Measurements from ENCODE around the gene SLC37A1. TPM values are rescaled to one million over a fixed set of nuclear protein-coding genes. Genes with fewer than 3 reads are reported as not detected.

SLC37A1 gene
- total and polyA plus RNA-seq, 10 donors = 6.9 to 31.4 (median 23.2) TPM

DNA sequence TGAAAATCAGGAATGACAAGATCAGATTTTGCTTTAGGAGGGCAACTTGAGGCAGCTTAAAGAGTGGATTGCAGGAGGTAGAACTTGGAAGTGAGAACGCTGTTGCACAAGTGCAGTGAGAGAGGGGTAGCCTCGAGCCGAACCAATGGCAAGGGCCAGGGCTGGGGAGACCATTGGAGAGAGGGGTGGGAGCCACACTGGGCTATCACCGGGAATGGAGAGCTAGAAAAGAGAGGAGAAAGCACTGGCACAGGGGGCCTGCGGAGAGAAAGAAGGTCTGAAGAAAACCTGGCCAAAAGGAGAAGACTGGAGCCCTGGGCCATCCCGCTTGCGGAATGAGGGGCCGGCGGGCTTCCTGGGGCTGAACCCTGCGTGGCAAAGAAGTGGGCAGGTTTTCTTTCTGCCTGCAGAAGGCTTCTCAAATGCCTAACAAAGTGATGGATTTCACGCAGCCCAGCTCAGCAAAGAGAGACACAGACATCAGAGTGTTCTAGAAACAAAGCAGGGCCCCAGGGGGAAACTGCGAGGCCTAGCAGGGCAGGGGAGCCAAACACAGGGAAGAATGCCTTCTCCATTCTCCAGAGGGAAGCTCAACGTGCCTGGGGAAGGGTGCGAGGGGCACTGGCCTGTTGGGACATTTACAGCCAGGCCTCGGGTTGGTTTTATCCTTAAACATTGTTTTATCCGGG, 1.2 kb upstream of the SLC37A1 start:
- intact Hi-C loops (cut with DNase I; ENCODE audit: low total_unique reads) = loop anchor here (10.0 kb wide), 1 partner anchor 48 kb away; no protein-coding TSS in a partner anchor
- DNase-seq = no peak

DNA sequence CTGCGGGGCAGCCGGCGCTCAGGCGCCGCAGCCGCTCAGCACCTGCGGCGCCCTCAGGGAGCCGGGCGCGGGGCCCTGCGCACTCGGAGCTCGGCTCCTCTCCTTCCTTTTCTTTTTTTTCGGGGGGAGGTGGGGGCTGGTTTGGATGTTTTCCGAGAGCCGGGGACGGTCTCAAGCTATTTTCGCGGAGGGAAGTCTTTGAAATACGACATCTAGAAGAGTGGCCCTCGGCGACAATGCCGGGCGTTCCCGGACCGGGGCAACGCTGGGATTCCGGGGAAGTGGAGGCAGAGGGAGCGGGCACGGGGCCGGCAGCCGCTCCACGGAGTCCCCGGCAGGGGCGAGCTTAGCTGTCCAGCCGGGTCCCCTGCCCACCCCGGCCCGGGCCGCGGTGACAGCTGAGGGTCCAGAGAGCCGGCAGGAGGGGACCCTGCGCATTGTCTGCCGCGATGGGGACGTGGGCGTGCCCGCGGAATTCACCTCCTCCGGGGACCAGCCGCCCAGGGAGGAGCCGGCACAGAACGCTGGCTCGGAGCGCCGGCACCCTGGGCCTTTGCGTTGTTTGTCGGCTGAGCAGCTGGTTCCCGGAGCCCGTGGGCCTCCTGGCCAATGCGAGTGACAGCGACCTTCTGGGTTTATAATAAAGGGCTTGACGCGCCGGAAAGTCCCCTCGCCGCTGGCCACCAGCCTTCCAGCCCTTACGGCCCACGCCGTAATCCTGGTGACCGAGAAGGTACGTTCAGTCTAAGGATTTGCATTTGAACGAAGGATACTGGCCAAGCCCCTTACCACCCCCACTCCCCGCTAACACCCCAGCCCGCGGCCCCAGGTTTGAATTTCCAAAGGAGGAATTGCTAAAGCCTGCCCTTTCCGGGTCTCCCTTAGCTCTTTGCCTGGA, 582 bp downstream of the SLC37A1 start:
- DNase-seq = peak; percentile 91
- Histone ChIP-seq H3K9me3 (no peaks in the 10 kb centered on the region), H3K36me3 (peaks cover 0 to 26% (median 16%) of the 10 kb centered on the region in 6 donors), H3K27ac (peak overlapping the region; percentile 69 to 91 (median 84)), H3K4me1 (peaks cover 17 to 56% (median 39%) of the 10 kb centered on the region in 6 donors), H3K4me3 (peak overlapping the region; percentile 77 to 96 (median 86)), H3K27me3 (replicated peaks in 1 of 7) (no peaks in the 10 kb centered on the region)
- WGBS, 5 donors = 1% methylated on average over 39 to 77 of the region's 77 CpGs
- intact Hi-C loops (cut with DNase I; ENCODE audit: low total_unique reads) = loop anchor here (10.0 kb wide), 1 partner anchor 49 kb away; no protein-coding TSS in a partner anchor
- TF ChIP-seq, protein P1, sequence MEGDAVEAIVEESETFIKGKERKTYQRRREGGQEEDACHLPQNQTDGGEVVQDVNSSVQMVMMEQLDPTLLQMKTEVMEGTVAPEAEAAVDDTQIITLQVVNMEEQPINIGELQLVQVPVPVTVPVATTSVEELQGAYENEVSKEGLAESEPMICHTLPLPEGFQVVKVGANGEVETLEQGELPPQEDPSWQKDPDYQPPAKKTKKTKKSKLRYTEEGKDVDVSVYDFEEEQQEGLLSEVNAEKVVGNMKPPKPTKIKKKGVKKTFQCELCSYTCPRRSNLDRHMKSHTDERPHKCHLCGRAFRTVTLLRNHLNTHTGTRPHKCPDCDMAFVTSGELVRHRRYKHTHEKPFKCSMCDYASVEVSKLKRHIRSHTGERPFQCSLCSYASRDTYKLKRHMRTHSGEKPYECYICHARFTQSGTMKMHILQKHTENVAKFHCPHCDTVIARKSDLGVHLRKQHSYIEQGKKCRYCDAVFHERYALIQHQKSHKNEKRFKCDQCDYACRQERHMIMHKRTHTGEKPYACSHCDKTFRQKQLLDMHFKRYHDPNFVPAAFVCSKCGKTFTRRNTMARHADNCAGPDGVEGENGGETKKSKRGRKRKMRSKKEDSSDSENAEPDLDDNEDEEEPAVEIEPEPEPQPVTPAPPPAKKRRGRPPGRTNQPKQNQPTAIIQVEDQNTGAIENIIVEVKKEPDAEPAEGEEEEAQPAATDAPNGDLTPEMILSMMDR (IDR thresholded peaks at IDR 0.05 in 8 of 11, conservative IDR thresholded peaks at IDR 0.05 in 3 of 11) = no peak
- TF ChIP-seq POLR2A (IDR thresholded peaks at IDR 0.05) (no peak), POLR2AphosphoS5 (IDR thresholded peaks at IDR 0.05) (peak; percentile 56 to 77 (median 76))

More for the DNA sequence above, 1.2 kb upstream of the SLC37A1 start:
- peak overlapping the region in 1 of 8 donors; percentile 88 for H3K4me3 ChIP-seq
- H3K4me1 ChIP-seq = peaks cover 17 to 43% (median 39%) of the 10 kb centered on the region in 6 donors
- WGBS, 5 donors = 88 to 95% (median 94%) methylated on average over 16 of the region's 16 CpGs
- peaks cover 0 to 8% (median under 1%) of the 10 kb centered on the region in 6 donors for H3K36me3 ChIP-seq
- no peaks in the 10 kb centered on the region for H3K27me3 ChIP-seq (replicated peaks in 1 of 7)
- TF ChIP-seq POLR2AphosphoS5 (IDR thresholded peaks at IDR 0.05) (no peak), POLR2A (IDR thresholded peaks at IDR 0.05) (no peak)
- TF ChIP-seq, protein P1 (IDR thresholded peaks at IDR 0.05 in 8 of 11, conservative IDR thresholded peaks at IDR 0.05 in 3 of 11) = no peak
- peak overlapping the region in 2 of 8 donors; percentile 88 to 91 for H3K27ac ChIP-seq
- no peaks in the 10 kb centered on the region for H3K9me3 ChIP-seq

DNA sequence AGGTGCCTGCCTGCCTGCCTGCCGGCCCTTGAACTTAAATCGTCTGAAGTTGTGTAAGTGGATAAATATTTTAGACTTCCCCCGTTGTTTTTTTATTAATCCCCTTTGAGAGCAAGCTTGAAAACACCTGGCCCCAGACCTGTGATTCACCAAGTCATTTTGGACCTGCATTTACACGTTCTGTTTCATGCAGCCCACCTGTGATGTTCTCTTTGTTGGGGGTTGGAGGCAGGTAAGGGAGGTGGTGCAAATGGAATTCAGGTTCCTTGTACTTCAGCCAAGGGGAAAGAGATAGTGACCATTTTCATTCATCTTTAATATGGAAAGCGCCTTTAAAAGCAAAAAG, 1.2 kb downstream of the SLC37A1 start:
- peaks cover 17 to 60% (median 39%) of the 10 kb centered on the region in 6 donors for H3K4me1 ChIP-seq
- peak overlapping the region; percentile 77 to 96 (median 86) for H3K4me3 ChIP-seq
- H3K9me3 ChIP-seq = no peaks in the 10 kb centered on the region
- H3K36me3 ChIP-seq = peaks cover 0 to 32% (median 20%) of the 10 kb centered on the region in 6 donors
- intact Hi-C loops (cut with DNase I; ENCODE audit: low total_unique reads) = loop anchor here (10.0 kb wide), 1 partner anchor 50 kb away; no protein-coding TSS in a partner anchor
- WGBS, 5 donors = 14 to 19% (median 18%) methylated on average over 5 of the region's 5 CpGs
- H3K27ac ChIP-seq = peak overlapping the region in 6 of 8 donors; percentile 84 to 91 (median 85)
- no peaks in the 10 kb centered on the region for H3K27me3 ChIP-seq (replicated peaks in 1 of 7)
- DNase-seq = no peak
- TF ChIP-seq POLR2A (IDR thresholded peaks at IDR 0.05) (no peak), POLR2AphosphoS5 (IDR thresholded peaks at IDR 0.05) (no peak)
- TF ChIP-seq, protein P1 (IDR thresholded peaks at IDR 0.05 in 8 of 11, conservative IDR thresholded peaks at IDR 0.05 in 3 of 11) = no peak

Measured in spleen (tissue), 11 donors.